GM23338 (cell line): Measurements from ENCODE around the gene TMEM179. TPM values are rescaled to one million over a fixed set of nuclear protein-coding genes. Genes with fewer than 3 reads are reported as not detected.

Experiments used
- ATAC-seq: fragments of 200-7000 bp; cut with Tn5 transposase; 3 replicates; pipeline ENCODE4 v1.9.1; 2020
- DNase-seq: peaks from one replicate; pipeline ENCODE4 v3.0.0-alpha.2; 2015; ENCODE audit warnings: low spot score
- H2AFZ ChIP-seq: fragments of 200-600 bp; sonication (generic); 2 replicates; pipeline ENCODE4 v1.8.0; 2016; ENCODE audit warnings: antibody characterized with exemption, mild to moderate bottlenecking, moderate library complexity
- H3F3A ChIP-seq: fragments of 200-600 bp; sonication (generic); replicated peaks from 2 replicates; pipeline ENCODE4 v1.8.0; 2017; ENCODE audit warnings: antibody characterized with exemption, mixed run types, low read depth
- H3K27ac ChIP-seq: fragments of 200-600 bp; sonication (generic); 2 replicates; pipeline ENCODE4 v1.6.1; 2016; ENCODE audit warnings: low read depth
- H3K27me3 ChIP-seq: fragments of 200-600 bp; sonication (generic); 2 replicates; pipeline ENCODE4 v1.8.0; 2016; ENCODE audit warnings: mild to moderate bottlenecking, mixed run types, moderate library complexity; ENCODE audit not compliant: insufficient read depth
- H3K36me3 ChIP-seq: fragments of 200-600 bp; sonication (generic); 2 replicates; pipeline ENCODE4 v1.8.0; 2016; ENCODE audit warnings: mild to moderate bottlenecking; ENCODE audit not compliant: insufficient read depth
- H3K4me1 ChIP-seq: fragments of 200-600 bp; sonication (generic); 2 replicates; pipeline ENCODE4 v1.8.0; 2016; ENCODE audit warnings: mild to moderate bottlenecking, moderate library complexity; ENCODE audit not compliant: insufficient read depth
- H3K4me2 ChIP-seq: fragments of 200-600 bp; sonication (generic); 2 replicates; pipeline ENCODE4 v1.7.1; 2017; ENCODE audit warnings: mixed run types
- H3K4me3 ChIP-seq: fragments of 200-600 bp; sonication (generic); 2 replicates; pipeline ENCODE4 v1.6.1; 2016; ENCODE audit warnings: mixed run types
- H3K79me2 ChIP-seq: fragments of 200-600 bp; sonication (generic); replicated peaks from 2 replicates; pipeline ENCODE4 v1.8.0; 2017; ENCODE audit warnings: mild to moderate bottlenecking; ENCODE audit not compliant: insufficient read depth
- H3K9me2 ChIP-seq: fragments of 200-600 bp; sonication (generic); 2 replicates; pipeline ENCODE4 v1.8.0; 2017; ENCODE audit not compliant: insufficient read depth
- H4K20me1 ChIP-seq: fragments of 200-600 bp; sonication (generic); replicated peaks from 2 replicates; pipeline ENCODE4 v1.8.0; 2017; ENCODE audit warnings: mild to moderate bottlenecking; ENCODE audit not compliant: insufficient read depth
- H3K27ac Mint-ChIP-seq: 2 replicates; pipeline ENCODE4 v1.8.0; 2020; ENCODE audit warnings: inconsistent platforms, mild to moderate bottlenecking, moderate library complexity, mixed read lengths
- H3K27me3 Mint-ChIP-seq: 3 replicates; pipeline ENCODE4 v1.8.0; 2022; ENCODE audit warnings: low read depth, mild to moderate bottlenecking, moderate library complexity, mixed read lengths, inconsistent platforms; ENCODE audit not compliant: insufficient read depth, poor library complexity
- H3K36me3 Mint-ChIP-seq: 3 replicates; pipeline ENCODE4 v1.8.0; 2021; ENCODE audit warnings: low read depth, mild to moderate bottlenecking, inconsistent platforms, moderate library complexity, mixed read lengths
- H3K4me1 Mint-ChIP-seq: 3 replicates; pipeline ENCODE4 v1.8.0; 2020; ENCODE audit warnings: mild to moderate bottlenecking, inconsistent platforms, mixed read lengths
- H3K4me3 Mint-ChIP-seq: 3 replicates; pipeline ENCODE4 v1.8.0; 2021; ENCODE audit warnings: moderate library complexity, mild to moderate bottlenecking, inconsistent platforms, mixed read lengths
- H3K9me3 Mint-ChIP-seq: 3 replicates; pipeline ENCODE4 v1.8.0; 2020; ENCODE audit warnings: moderate library complexity, mild to moderate bottlenecking, inconsistent platforms, mixed read lengths
- ETS1 ChIP-seq: IDR thresholded peaks from 2 replicates; pipeline ENCODE4 v1.6.1; 2016; ENCODE audit warnings: antibody characterized with exemption
- EZH2 ChIP-seq: fragments of 200-600 bp; sonication (generic); IDR thresholded peaks from one replicate; pipeline ENCODE4 v1.8.0; 2017; ENCODE audit warnings: antibody characterized with exemption, mild to moderate bottlenecking, low read depth; ENCODE audit not compliant: unreplicated experiment
- EZH2phosphoT487 ChIP-seq: fragments of 200-600 bp; sonication (generic); IDR thresholded peaks from one replicate; pipeline ENCODE4 v1.8.1; 2018; ENCODE audit warnings: antibody characterized with exemption; ENCODE audit not compliant: unreplicated experiment
- JUNB ChIP-seq: IDR thresholded peaks from one replicate; pipeline ENCODE4 v1.6.1; 2016; ENCODE audit warnings: antibody characterized with exemption; ENCODE audit not compliant: unreplicated experiment
- NANOG ChIP-seq: IDR thresholded peaks from 2 replicates; pipeline ENCODE4 v1.6.1; 2016; ENCODE audit warnings: antibody characterized with exemption, borderline replicate concordance
- POLR2AphosphoS5 ChIP-seq: IDR thresholded peaks from 2 replicates; pipeline ENCODE4 v1.6.1; 2016; ENCODE audit warnings: antibody characterized with exemption, low read depth
- REST ChIP-seq: IDR thresholded peaks from one replicate; pipeline ENCODE4 v1.6.1; 2018; ENCODE audit warnings: antibody characterized with exemption; ENCODE audit not compliant: unreplicated experiment
- ZNF331 ChIP-seq: fragments of 250-450 bp; sonication (Bioruptor Pico); IDR thresholded peaks from 2 replicates; pipeline ENCODE4 v1.5.0; 2020; ENCODE audit warnings: low read depth, mild to moderate bottlenecking, moderate library complexity
- ZNF462 ChIP-seq: fragments of 250-450 bp; sonication (Bioruptor Pico); IDR thresholded peaks from 2 replicates; pipeline ENCODE4 v1.5.0; 2020; ENCODE audit warnings: mild to moderate bottlenecking, moderate library complexity
- polyA plus RNA-seq: library from polyadenylated mRNA; unstranded; fragments of >200 nt; fragmentation: Nextera tagmentation; extraction: Ambion mirVana; gene quantifications from 2 replicates; pipeline ENCODE4 v1.2.1, GENCODE V29; 2016
- total RNA-seq: library from RNA; depleted of rRNA; stranded (reverse); fragments of >200 nt; shearing (Covaris generic); gene quantifications from 2 replicates; pipeline ENCODE4 v1.2.3, GENCODE V29; 2014

The TMEM179 gene
- total and polyA plus RNA-seq, 2 experiments from 2014 or later = 1.0 to 4.8 TPM

DNA sequence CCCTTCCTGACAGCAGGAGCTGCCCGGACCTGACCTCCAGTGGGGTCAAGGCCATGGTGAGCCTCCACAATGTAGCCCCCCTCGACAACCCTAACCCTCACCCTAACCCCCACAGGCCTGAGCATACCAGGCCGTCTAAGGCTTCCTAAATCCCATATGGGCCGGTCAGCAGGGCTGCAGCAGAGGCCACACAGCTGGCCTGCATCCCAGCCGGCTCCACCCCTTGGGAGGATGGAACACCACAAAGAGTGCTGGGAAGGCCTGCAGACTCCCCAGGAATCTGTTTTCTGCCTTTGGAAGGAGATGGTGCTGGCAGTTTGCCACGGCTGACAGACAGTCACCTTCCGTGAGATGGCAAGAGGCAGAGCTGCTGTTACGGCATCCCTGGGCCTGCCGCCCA lies 2.8 kb downstream of the TMEM179 start:
- Mint-ChIP-seq H3K4me3 (no peak overlapping the region), H3K27ac (no peak overlapping the region), H3K4me1 (peaks cover 14% of the 10 kb centered on the region), H3K36me3 (no peaks in the 10 kb centered on the region; the same call in 2 of the 3 replicates), H3K9me3 (no peaks in the 10 kb centered on the region; the same call in 2 of the 3 replicates), H3K27me3 (peaks cover 27% of the 10 kb centered on the region)
- no peak for ATAC-seq
- DNase-seq = no peak
- Histone ChIP-seq H3K4me2 (no peak overlapping the region), H3K4me1 (peaks cover 10% of the 10 kb centered on the region; the same call in 1 of the 2 replicates), H3K79me2 (no peaks in the 10 kb centered on the region), H3K36me3 (no peaks in the 10 kb centered on the region), H3F3A (no peaks in the 10 kb centered on the region), H3K4me3 (no peak overlapping the region), H4K20me1 (peaks cover 6% of the 10 kb centered on the region; the same call in 1 of the 2 replicates), H3K27ac (no peak overlapping the region), H3K27me3 (peaks cover 21% of the 10 kb centered on the region), H3K9me2 (no peaks in the 10 kb centered on the region), H2AFZ (no peak overlapping the region)
- TF ChIP-seq JUNB (no peak), ZNF331 (CRISPR knock-in tag) (no peak), REST (no peak), EZH2 (no peak), POLR2AphosphoS5 (no peak), ZNF462 (no peak), ETS1 (no peak), EZH2phosphoT487 (no peak), NANOG (no peak)
